ENCODE results near the gene ADGRD1. TPM values are rescaled to one million over a fixed set of nuclear protein-coding genes. Genes with fewer than 3 reads are reported as not detected.

The ADGRD1 gene
- total RNA-seq, 6 experiments from 2014 or later: not detected

DNA sequence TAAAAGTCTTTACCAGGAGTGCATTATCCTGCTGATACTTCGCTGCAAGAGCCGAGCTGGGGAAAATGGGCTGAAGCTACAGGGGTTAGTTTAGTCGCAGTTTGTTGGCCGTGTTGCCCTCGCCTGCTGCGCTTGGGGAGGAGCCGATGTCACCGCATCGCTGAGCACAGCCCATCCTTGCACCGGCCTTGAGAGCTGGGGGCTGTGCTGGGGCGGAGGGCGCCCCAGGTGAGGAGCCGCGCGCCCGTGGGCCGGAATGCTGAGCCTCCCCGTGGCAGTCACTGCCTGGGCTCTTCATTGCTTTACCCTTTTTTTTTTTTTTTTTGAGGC, 50.0 kb downstream of the ADGRD1 start:
- no peak overlapping the region for H3K4me3 Mint-ChIP-seq
- H3K4me1 Mint-ChIP-seq (ENCODE audit: low read depth): no peaks in the 10 kb centered on the region
- DNase-seq: no peak
- peaks cover 3% of the 10 kb centered on the region; the same call in 1 of the 2 replicates for H3K27me3 Mint-ChIP-seq (ENCODE audit: insufficient read depth)
- H3K9me3 Mint-ChIP-seq: peaks cover 41% of the 10 kb centered on the region
- TF ChIP-seq, protein P1, sequence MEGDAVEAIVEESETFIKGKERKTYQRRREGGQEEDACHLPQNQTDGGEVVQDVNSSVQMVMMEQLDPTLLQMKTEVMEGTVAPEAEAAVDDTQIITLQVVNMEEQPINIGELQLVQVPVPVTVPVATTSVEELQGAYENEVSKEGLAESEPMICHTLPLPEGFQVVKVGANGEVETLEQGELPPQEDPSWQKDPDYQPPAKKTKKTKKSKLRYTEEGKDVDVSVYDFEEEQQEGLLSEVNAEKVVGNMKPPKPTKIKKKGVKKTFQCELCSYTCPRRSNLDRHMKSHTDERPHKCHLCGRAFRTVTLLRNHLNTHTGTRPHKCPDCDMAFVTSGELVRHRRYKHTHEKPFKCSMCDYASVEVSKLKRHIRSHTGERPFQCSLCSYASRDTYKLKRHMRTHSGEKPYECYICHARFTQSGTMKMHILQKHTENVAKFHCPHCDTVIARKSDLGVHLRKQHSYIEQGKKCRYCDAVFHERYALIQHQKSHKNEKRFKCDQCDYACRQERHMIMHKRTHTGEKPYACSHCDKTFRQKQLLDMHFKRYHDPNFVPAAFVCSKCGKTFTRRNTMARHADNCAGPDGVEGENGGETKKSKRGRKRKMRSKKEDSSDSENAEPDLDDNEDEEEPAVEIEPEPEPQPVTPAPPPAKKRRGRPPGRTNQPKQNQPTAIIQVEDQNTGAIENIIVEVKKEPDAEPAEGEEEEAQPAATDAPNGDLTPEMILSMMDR (IDR thresholded peaks at IDR 0.05): no peak
- H3K27ac Mint-ChIP-seq: no peak overlapping the region
- H3K36me3 Mint-ChIP-seq (ENCODE audit: low read depth): no peaks in the 10 kb centered on the region; the same call in 1 of the 2 replicates

DNA sequence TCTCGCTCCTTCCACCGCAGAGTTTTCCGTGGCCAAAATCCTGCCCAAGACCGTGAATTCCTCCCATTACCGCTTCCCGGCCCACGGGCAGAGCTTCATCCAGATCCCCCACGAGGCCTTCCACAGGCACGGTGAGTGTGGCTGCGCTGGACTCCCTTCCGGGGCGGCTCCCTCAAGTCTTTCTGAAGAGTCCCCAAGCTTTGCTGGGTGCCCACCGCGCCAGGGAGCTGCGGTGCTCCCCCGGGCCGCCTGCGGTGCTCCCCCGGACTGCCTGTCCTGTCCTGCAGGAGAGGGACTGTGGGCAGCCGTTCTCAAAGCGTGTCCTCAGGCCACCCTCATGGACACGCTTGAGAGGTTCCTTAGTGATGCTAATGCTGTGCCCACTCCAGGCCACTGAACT, 50.5 kb downstream of the ADGRD1 start:
- Mint-ChIP-seq H3K27me3 (ENCODE audit: insufficient read depth) (peaks cover 2% of the 10 kb centered on the region; the same call in 1 of the 2 replicates), H3K36me3 (ENCODE audit: low read depth) (no peaks in the 10 kb centered on the region; the same call in 1 of the 2 replicates), H3K9me3 (peaks cover 41% of the 10 kb centered on the region), H3K4me3 (no peak overlapping the region), H3K27ac (no peak overlapping the region), H3K4me1 (ENCODE audit: low read depth) (no peaks in the 10 kb centered on the region)
- TF ChIP-seq, protein P1 (IDR thresholded peaks at IDR 0.05): no peak
- no peak for DNase-seq

DNA sequence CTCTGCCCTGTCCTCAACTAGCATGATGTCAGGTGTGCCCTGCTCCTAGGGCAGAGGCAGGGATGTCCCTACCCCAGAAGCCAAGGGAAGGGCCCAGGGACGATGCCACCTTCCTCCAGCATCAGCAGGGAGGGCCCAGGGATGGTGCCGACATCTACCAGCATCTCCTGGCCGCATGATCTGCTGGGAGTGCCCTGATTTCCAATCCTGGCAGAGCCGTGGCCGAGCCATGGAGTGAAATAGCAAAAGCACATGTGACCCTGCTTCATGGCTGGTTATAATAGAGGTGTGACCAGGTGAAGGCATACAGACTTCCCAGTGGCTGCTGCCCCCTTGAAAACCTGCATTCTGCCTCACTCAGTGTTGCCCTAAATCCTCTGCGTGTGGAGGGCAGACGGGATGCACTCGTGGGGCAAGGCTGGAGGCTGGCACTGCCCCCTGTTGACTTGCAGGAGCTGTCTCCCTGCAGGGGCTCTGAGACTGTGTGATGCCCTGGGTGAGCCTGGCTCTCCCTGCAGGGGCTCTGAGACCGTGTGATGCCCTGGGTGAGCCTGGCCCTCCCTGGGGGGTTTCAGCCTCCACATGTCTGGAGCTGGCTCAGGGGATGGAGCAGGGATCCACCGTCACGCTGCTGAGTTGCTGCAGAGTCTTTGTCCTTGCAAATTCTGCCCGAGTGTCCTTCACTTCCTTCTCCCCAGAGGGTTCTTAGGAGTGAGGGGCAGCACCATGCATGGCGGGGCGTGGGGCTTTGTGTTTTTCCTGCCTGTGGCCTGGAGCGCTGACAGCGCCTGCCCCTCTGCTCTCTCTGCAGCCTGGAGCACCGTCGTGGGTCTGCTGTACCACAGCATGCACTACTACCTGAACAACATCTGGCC, 51.7 kb downstream of the ADGRD1 start:
- no peaks in the 10 kb centered on the region for H3K27me3 Mint-ChIP-seq (ENCODE audit: insufficient read depth)
- H3K4me1 Mint-ChIP-seq (ENCODE audit: low read depth): no peaks in the 10 kb centered on the region
- no peak for DNase-seq
- no peak overlapping the region for H3K27ac Mint-ChIP-seq
- H3K4me3 Mint-ChIP-seq: no peak overlapping the region
- TF ChIP-seq, protein P1 (IDR thresholded peaks at IDR 0.05): no peak
- peaks cover 37% of the 10 kb centered on the region for H3K9me3 Mint-ChIP-seq
- H3K36me3 Mint-ChIP-seq (ENCODE audit: low read depth): no peaks in the 10 kb centered on the region

DNA sequence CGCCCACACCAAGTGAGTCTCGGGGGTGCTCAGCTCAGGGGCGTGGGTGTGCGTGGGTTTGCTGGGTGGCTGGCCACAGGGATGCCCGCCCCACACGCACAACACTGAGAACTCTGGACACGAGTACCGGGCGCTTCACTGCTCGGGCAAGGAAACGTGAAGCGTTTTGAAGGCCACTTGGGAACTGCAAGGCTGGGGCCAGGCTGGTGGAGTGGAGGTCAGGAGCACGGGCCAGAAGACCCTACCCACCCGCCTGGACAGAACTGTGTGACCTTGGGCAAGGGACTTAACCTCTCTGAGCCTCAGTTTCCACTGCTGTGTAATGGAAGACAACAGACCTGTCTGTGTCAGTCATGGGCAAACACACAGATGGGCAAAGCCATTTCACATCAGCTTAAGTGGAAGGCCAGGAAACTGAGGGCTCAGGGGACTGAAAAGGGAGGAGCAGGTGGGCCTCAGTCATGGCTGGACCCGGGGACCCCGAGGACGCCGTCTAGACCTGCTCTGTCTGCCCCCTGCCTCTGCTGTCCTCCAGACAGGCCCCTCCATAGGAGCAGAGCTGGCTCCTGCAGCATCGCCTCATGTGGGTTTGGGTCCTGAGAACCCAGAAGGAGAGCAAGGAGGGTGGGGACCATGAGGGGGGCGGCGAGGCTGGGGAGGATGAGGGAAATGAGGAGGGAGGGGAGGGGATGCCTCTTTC, 52.5 kb downstream of the ADGRD1 start:
- peaks cover 1% of the 10 kb centered on the region; the same call in 1 of the 2 replicates for H3K36me3 Mint-ChIP-seq (ENCODE audit: low read depth)
- H3K27me3 Mint-ChIP-seq (ENCODE audit: insufficient read depth): peaks cover 1% of the 10 kb centered on the region; the same call in 1 of the 2 replicates
- peaks cover 41% of the 10 kb centered on the region for H3K9me3 Mint-ChIP-seq

DNA sequence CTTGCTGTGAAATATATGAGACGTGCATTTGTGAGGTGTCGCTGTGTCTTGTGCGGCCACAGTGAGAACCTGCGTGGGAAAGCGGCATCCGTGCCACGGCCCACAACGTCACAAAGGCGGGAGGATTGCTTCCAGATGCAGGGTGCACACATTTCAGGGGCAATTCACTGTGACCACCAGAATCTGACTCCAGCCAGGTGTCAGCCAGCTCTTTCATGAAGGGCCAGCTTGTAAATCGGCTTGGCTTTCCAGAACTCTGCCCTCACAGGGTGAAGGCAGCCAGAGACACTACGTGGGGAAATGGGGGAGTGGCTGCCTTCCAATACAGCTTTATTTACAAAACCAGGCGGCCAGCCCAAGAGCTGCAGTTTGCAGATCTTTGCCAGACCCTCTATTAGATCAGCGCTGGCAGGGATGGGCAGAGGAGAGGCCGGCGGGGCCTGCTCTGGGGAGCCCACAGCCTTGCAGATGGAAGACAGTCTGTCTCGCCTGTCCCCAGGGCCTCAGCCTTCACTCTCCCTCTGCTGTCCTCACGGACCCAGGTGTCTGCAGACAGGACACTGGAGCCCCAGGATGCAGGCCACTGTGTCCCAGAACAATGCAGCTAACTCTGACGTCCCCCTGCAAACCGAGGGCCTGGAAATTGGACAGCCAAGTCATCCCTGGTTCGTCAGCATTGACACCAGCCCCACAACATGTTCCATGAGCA, 53.5 kb downstream of the ADGRD1 start:
- DNase-seq: no peak
- H3K4me3 Mint-ChIP-seq: no peak overlapping the region
- TF ChIP-seq, protein P1 (IDR thresholded peaks at IDR 0.05): no peak
- no peaks in the 10 kb centered on the region for H3K4me1 Mint-ChIP-seq (ENCODE audit: low read depth)
- no peak overlapping the region for H3K27ac Mint-ChIP-seq
- peaks cover 1% of the 10 kb centered on the region for H3K27me3 Mint-ChIP-seq (ENCODE audit: insufficient read depth)
- peaks cover 4% of the 10 kb centered on the region; the same call in 1 of the 2 replicates for H3K36me3 Mint-ChIP-seq (ENCODE audit: low read depth)
- peaks cover 47% of the 10 kb centered on the region for H3K9me3 Mint-ChIP-seq

More for the DNA sequence above, 52.5 kb downstream of the ADGRD1 start:
- TF ChIP-seq, protein P1 (IDR thresholded peaks at IDR 0.05): no peak
- DNase-seq: no peak
- H3K4me3 Mint-ChIP-seq: no peak overlapping the region
- H3K27ac Mint-ChIP-seq: no peak overlapping the region
- no peaks in the 10 kb centered on the region for H3K4me1 Mint-ChIP-seq (ENCODE audit: low read depth)
